Astrocyte of the spinal cord (primary cell): ENCODE data around the gene SLMAP.

Experiments used
- DNase-seq: peaks from one replicate; pipeline ENCODE4 v3.0.0; 2011; ENCODE audit warnings: low read depth, low spot score
- H3K4me3 ChIP-seq: 2 replicates; pipeline ENCODE4 v1.5.1; 2011; ENCODE audit warnings: low read depth, mild to moderate bottlenecking, low read length, moderate library complexity
- in situ Hi-C: cut with HindIII; loops from 2 replicates; pipeline ENCODE4 v1.10.0; 2017; ENCODE audit warnings: low sequenced_read_pairs
- TF ChIP-seq, protein P1 (sequence below): IDR thresholded peaks from 2 replicates; pipeline ENCODE4 v1.5.1; 2012; ENCODE audit warnings: low read depth, mild to moderate bottlenecking, low read length, inconsistent platforms

Gene SLMAP

DNA sequence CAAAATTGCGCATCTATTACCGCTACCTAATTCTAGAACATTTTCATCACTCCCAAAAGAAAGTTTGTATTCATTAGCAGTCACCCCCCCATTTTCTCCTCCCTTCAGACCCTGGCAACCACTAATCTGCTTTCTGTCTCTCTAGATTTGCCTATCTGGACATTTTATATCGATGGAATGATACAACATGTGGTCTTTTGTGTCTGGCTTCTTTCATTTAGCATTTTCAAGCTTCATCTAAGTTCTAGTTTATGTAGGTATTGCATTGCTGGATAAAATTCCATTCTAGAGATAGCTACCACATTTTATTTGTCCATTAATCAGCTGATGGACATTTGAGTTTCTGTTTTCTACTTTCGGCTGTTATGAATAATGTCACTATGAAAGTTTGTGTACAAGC, 38.4 kb downstream of the SLMAP start:
- DNase-seq: no peak
- in situ Hi-C loops: no loop called here
- H3K4me3 ChIP-seq: no peak overlapping the region
- TF ChIP-seq, protein P1, sequence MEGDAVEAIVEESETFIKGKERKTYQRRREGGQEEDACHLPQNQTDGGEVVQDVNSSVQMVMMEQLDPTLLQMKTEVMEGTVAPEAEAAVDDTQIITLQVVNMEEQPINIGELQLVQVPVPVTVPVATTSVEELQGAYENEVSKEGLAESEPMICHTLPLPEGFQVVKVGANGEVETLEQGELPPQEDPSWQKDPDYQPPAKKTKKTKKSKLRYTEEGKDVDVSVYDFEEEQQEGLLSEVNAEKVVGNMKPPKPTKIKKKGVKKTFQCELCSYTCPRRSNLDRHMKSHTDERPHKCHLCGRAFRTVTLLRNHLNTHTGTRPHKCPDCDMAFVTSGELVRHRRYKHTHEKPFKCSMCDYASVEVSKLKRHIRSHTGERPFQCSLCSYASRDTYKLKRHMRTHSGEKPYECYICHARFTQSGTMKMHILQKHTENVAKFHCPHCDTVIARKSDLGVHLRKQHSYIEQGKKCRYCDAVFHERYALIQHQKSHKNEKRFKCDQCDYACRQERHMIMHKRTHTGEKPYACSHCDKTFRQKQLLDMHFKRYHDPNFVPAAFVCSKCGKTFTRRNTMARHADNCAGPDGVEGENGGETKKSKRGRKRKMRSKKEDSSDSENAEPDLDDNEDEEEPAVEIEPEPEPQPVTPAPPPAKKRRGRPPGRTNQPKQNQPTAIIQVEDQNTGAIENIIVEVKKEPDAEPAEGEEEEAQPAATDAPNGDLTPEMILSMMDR: no peak

DNA sequence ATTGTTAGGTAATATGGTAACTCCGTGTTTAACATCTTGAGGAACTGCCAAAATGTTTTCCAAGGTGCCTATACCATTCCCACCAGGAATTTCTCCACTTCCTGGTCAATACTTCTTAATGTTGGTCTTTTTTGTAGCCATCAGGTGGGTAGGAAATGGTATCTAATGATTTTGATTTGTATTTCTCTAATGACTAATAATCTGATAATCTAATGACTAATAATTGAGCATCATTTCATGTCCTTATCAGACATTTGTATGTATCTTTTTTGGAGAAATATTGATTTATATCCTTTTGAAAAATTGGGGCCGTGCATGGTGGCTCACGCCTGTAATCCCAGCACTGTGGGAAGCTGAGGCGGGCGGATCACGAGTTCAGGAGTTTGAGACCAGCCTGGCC, 38.8 kb downstream of the SLMAP start:
- no peak for DNase-seq
- H3K4me3 ChIP-seq: no peak overlapping the region
- in situ Hi-C loops: no loop called here
- TF ChIP-seq, protein P1: no peak

DNA sequence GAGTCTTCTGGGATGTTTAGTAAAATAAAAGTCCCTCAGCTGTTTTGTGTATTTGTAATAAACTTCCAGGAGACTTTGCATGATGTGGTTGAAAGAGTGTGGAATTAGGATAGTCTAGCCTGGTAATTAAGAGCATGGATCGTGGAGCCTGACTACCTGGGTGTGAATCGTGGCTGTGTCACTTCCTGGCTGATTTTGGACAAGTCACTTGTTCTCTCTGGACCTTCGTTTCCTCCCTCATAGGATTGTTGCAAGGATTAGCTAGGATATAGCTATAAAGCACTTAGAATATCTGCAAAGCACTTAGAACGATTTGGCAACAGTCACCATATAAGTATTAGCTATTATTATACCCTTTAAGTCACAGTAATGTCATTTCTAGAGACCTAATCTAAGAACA, 40.2 kb downstream of the SLMAP start:
- no peak overlapping the region for H3K4me3 ChIP-seq
- in situ Hi-C loops: no loop called here
- DNase-seq: no peak
- TF ChIP-seq, protein P1: no peak

DNA sequence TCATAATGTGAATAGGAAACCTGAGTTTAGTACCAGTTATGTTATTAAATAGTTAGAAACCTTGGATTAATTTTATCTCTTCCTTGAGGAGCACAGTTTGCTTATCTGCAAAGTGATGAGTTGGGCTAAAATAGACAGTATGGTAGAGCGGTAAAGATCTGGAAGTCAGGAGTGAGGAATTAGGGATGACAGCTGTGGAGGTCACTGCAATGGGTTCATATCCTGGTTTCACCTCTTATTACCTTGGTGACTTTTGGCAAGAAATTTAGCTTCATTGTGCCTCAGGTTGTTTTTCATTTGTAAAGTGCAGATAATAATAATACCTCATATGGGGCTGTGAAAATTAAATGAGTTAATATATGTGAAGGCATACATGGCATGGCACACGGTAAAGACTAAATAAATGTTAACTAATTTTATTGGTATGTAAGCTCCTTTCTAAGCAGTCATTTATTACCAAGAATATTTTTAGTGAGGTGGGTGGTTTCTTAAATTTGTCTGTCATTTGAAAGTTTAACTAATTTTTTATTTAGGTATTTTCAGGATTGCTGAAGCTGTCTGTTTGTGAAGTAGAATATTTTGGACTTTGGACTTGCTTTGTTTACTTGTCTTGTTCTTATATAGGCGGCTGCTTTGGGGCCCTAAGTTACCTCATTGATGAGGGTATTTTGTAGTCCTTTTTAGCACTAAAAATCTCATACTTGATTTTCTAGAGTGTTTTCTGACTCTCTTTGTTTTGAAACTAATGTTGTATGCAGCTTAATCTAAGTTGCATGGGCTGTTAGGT, 41.8 kb downstream of the SLMAP start:
- TF ChIP-seq, protein P1: no peak
- H3K4me3 ChIP-seq: no peak overlapping the region
- no peak for DNase-seq
- in situ Hi-C loops: no loop called here

DNA sequence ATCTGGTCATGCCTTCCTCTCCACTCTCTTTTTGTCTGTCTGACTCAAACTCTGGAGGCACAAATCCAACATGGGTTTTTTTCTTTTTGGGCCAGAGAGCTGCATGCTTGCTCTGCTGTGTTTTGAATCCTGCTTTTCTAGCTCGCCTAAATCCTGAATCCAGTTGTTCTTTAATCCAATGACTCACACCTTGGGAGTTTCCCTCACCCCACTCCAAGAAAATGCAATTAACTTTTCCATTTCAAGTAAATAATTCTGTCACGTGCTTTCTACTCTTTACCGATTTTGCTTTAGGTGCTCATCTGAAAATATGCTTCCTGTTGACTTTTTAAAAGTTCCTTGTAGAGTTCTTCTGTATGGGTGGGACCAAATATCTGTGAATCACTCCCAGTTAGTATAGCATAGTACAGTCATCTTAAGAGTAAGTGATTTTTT, 47.6 kb downstream of the SLMAP start:
- TF ChIP-seq, protein P1: no peak
- in situ Hi-C loops: no loop called here
- DNase-seq: peak; percentile 92
- H3K4me3 ChIP-seq: no peak overlapping the region

DNA sequence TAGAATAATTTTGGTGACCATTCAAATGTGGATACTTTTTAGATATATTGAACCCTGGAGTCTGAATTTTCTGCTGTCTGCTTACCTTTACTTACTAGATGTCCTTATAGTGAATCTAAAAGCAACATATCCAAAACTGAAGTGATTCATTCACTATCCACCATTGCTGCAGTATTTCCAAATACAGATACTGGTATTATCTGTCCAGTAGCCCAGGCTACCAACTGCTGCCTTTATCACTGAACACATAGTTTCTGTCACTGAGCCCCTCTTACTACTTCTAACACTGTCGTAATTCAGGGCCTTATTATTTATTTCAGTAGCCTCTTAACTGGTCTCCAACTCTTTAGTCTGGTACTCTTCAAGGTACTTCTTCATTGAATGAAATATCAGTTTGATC, 49.2 kb downstream of the SLMAP start:
- H3K4me3 ChIP-seq: no peak overlapping the region
- no peak for DNase-seq
- TF ChIP-seq, protein P1: no peak
- in situ Hi-C loops: no loop called here
